SK-N-SH (cell line): Measurements from ENCODE around the gene MPV17L2. TPM values are rescaled to one million over a fixed set of nuclear protein-coding genes. Genes with fewer than 3 reads are reported as not detected.

Experiments used
- CTCF ChIA-PET: fragments of 300-600, 350-600 bp; formaldehyde crosslinking; extraction: SDS; loops from one replicate; lab custom pipeline; 2021; lab: Yijun Ruan, JAX
- POLR2A ChIA-PET: fragments of 350-600 bp; sonication (Branson Sonifier 250); formaldehyde crosslinking; extraction: SDS; loops from one replicate; lab custom pipeline; 2020; ENCODE audit warnings: antibody characterized with exemption, inconsistent platforms; lab: Yijun Ruan, JAX
- DNase-seq: peaks from one replicate; pipeline ENCODE4 v3.0.0; 2012
- H2AFZ ChIP-seq: fragments of 200-600 bp; sonication (generic); 2 replicates; pipeline ENCODE4 v1.8.1; 2016; ENCODE audit warnings: antibody characterized with exemption, mild to moderate bottlenecking, low read depth
- H3F3A ChIP-seq: fragments of 200-600 bp; sonication (generic); replicated peaks from 2 replicates; pipeline ENCODE3; 2016; ENCODE audit warnings: antibody characterized with exemption, mild to moderate bottlenecking; ENCODE audit not compliant: insufficient read depth
- H3K27ac ChIP-seq, 2 experiments: fragments of 200-500 bp in 1 of 2; fragments of 200-600 bp in 1 of 2; sonication (Bioruptor generic) in 1 of 2; sonication (generic), shearing (Covaris generic) in 1 of 2; 2 replicates each; pipeline versions ENCODE4 v1.5.1 to v1.6.1; 2014 to 2016; ENCODE audit warnings: low read depth in 2 of 2, inconsistent platforms in 1 of 2, low read length in 1 of 2, mild to moderate bottlenecking in 1 of 2, mixed read lengths in 1 of 2
- H3K27me3 ChIP-seq: fragments of 200-600 bp; sonication (generic), shearing (Covaris generic); 2 replicates; pipeline ENCODE4 v1.6.1; 2016; ENCODE audit warnings: mixed run types; ENCODE audit not compliant: insufficient read depth
- H3K36me3 ChIP-seq, 2 experiments: fragments of 200-500 bp in 1 of 2; fragments of 200-600 bp in 1 of 2; sonication (Bioruptor generic) in 1 of 2; sonication (generic) in 1 of 2; replicated peaks in 1 of 2; 2 replicates each; pipeline versions ENCODE3 to v1.5.1; 2014 to 2016; ENCODE audit warnings: low read length in 1 of 2, mild to moderate bottlenecking in 1 of 2; ENCODE audit not compliant: insufficient read depth in 2 of 2, control insufficient read depth in 1 of 2
- H3K4me1 ChIP-seq, 2 experiments: fragments of 200-500 bp in 1 of 2; fragments of 200-600 bp in 1 of 2; sonication (Bioruptor generic) in 1 of 2; sonication (generic), shearing (Covaris generic) in 1 of 2; 2 replicates each; pipeline versions ENCODE4 v1.5.1 to v1.6.1; 2014 to 2016; ENCODE audit warnings: low read depth in 1 of 2, low read length in 1 of 2, mixed run types in 1 of 2; ENCODE audit not compliant: insufficient read depth in 2 of 2, control insufficient read depth in 1 of 2
- H3K4me2 ChIP-seq: fragments of 200-600 bp; sonication (generic), shearing (Covaris generic); 2 replicates; pipeline ENCODE4 v1.6.1; 2017; ENCODE audit warnings: mixed run types
- H3K4me3 ChIP-seq, 2 experiments: fragments of 200-500 bp in 1 of 2; fragments of 200-600 bp in 1 of 2; sonication (Bioruptor generic) in 1 of 2; sonication (generic), shearing (Covaris generic) in 1 of 2; 2 replicates each; pipeline versions ENCODE4 v1.5.1 to v1.8.1; 2014 to 2016; ENCODE audit warnings: low read depth in 2 of 2, inconsistent platforms in 1 of 2, low read length in 1 of 2, mild to moderate bottlenecking in 1 of 2, mixed read lengths in 1 of 2, moderate library complexity in 1 of 2
- H3K79me2 ChIP-seq: fragments of 200-600 bp; sonication (generic); 2 replicates; pipeline ENCODE4 v1.8.1; 2017; ENCODE audit warnings: mild to moderate bottlenecking; ENCODE audit not compliant: insufficient read depth
- H3K9ac ChIP-seq: fragments of 200-600 bp; sonication (generic); 2 replicates; pipeline ENCODE4 v1.6.1; 2017; ENCODE audit warnings: mixed run types
- H3K9me2 ChIP-seq: fragments of 200-600 bp; sonication (generic); 2 replicates; pipeline ENCODE4 v1.6.1; 2017; ENCODE audit warnings: mixed run types
- H3K9me3 ChIP-seq: fragments of 200-600 bp; sonication (generic); 2 replicates; pipeline ENCODE4 v1.6.1; 2017; ENCODE audit warnings: mixed run types, mild to moderate bottlenecking, moderate library complexity
- H4K20me1 ChIP-seq: fragments of 200-600 bp; sonication (generic); 2 replicates; pipeline ENCODE4 v1.6.1; 2017; ENCODE audit warnings: mild to moderate bottlenecking, mixed run types; ENCODE audit not compliant: insufficient read depth
- CHD2 ChIP-seq: fragments of 150-350 bp; IDR thresholded peaks from 2 replicates; pipeline ENCODE4 v1.6.1; 2018; ENCODE audit warnings: low read length; ENCODE audit not compliant: partially characterized antibody
- CTCF ChIP-seq: fragments of 200-600 bp; sonication (generic); IDR thresholded peaks from 2 replicates; pipeline ENCODE4 v1.6.1; 2017; ENCODE audit warnings: antibody characterized with exemption, mild to moderate bottlenecking, moderate library complexity
- FOXJ3 ChIP-seq: sonication (generic); formaldehyde crosslinking; IDR thresholded peaks from 2 replicates; pipeline ENCODE4 v1.5.1; 2020; ENCODE audit warnings: mild to moderate bottlenecking, missing genetic modification reagents
- GATA2 ChIP-seq: sonication (generic); formaldehyde crosslinking; IDR thresholded peaks from 2 replicates; pipeline ENCODE4 v1.5.0; 2020; ENCODE audit warnings: mild to moderate bottlenecking, missing genetic modification reagents
- JUND ChIP-seq: IDR thresholded peaks from 2 replicates; pipeline ENCODE4 v1.4.0; 2012
- MAX ChIP-seq: IDR thresholded peaks from 2 replicates; pipeline ENCODE4 v1.4.0; 2012; ENCODE audit warnings: low read depth
- MEF2A ChIP-seq: IDR thresholded peaks from 2 replicates; pipeline ENCODE4 v1.4.0; 2012; ENCODE audit warnings: low read depth, borderline replicate concordance
- MXI1 ChIP-seq: IDR thresholded peaks from 2 replicates; pipeline ENCODE4 v1.6.1; 2012; ENCODE audit warnings: mild to moderate bottlenecking, low read depth, low read length, improper control_type of control experiment
- NRF1 ChIP-seq: IDR thresholded peaks from 2 replicates; pipeline ENCODE4 v1.6.1; 2012; ENCODE audit warnings: low read depth, mild to moderate bottlenecking, low read length
- RAD21 ChIP-seq: IDR thresholded peaks from 2 replicates; pipeline ENCODE4 v1.6.1; 2012; ENCODE audit warnings: mild to moderate bottlenecking, low read length
- REST ChIP-seq: IDR thresholded peaks from 2 replicates; pipeline ENCODE4 v1.6.1; 2012; ENCODE audit warnings: mild to moderate bottlenecking, low read depth, low read length, moderate library complexity
- RFX5 ChIP-seq: IDR thresholded peaks from 2 replicates; pipeline ENCODE4 v1.6.1; 2012; ENCODE audit warnings: mild to moderate bottlenecking, improper control_type of control experiment, low read length
- RXRA ChIP-seq: IDR thresholded peaks from 2 replicates; pipeline ENCODE4 v1.4.0; 2012; ENCODE audit warnings: low read depth, mild to moderate bottlenecking, borderline replicate concordance
- SIN3A ChIP-seq: IDR thresholded peaks from 2 replicates; pipeline ENCODE4 v1.6.1; 2012; ENCODE audit warnings: low read depth, mild to moderate bottlenecking, low read length, moderate library complexity, borderline replicate concordance
- SMC3 ChIP-seq: IDR thresholded peaks from 2 replicates; pipeline ENCODE4 v1.6.1; 2012; ENCODE audit warnings: low read depth, low read length, improper control_type of control experiment
- TCF12 ChIP-seq: IDR thresholded peaks from 2 replicates; pipeline ENCODE4 v1.4.0; 2012
- USF2 ChIP-seq: fragments of 150-350 bp; IDR thresholded peaks from 2 replicates; pipeline ENCODE4 v1.6.1; 2017; ENCODE audit warnings: antibody characterized with exemption, low read length, low read depth, borderline replicate concordance
- YY1 ChIP-seq: IDR thresholded peaks from 2 replicates; pipeline ENCODE4 v1.4.0; 2012; ENCODE audit warnings: low read depth, mild to moderate bottlenecking
- WGBS: methylation state at CpG from one replicate; pipeline ENCODE4 v1.1.6; 2017; ENCODE audit warnings: low lambda C conversion rate; 5-methylcytosine and 5-hydroxymethylcytosine counted together
- polyA plus RNA-seq, 3 experiments: library from polyadenylated mRNA; depleted of rRNA; stranded (reverse); fragments of >200 nt; gene quantifications; 2 replicates each; pipeline ENCODE4 v1.2.3, GENCODE V29; 2012
- TF ChIP-seq, protein P1 (sequence below): IDR thresholded peaks from 2 replicates; pipeline ENCODE4 v1.4.0; 2012; ENCODE audit warnings: low read depth, borderline replicate concordance

MPV17L2 gene
- polyA plus RNA-seq, 1 of the 3 experiments (the other 2 are of a cell fraction): 17.5 TPM

- H3K27ac ChIP-seq: no peak overlapping the region
- H3F3A ChIP-seq: peaks cover 5% of the 10 kb centered on the region
- no peaks in the 10 kb centered on the region for H3K27me3 ChIP-seq
- ChIA-PET CTCF (interaction anchor here (1.1 to 2.3 kb wide), 6 partner anchors 10 to 77 kb away, joined by 3 to 19 read pairs (median 8); partner anchors contain the start of gene MPV17L2), POLR2A (no interaction called here)
- no peaks in the 10 kb centered on the region for H4K20me1 ChIP-seq
- WGBS: no CpG with 5 or more reads among the region's 11 CpGs
- no peak for TF ChIP-seq CHD2
- no peak for TF ChIP-seq RAD21
- no peak for TF ChIP-seq REST
- TF ChIP-seq CTCF: no peak
- no peak for TF ChIP-seq RXRA
- TF ChIP-seq YY1: no peak
- no peak for TF ChIP-seq SMC3
- no peak for TF ChIP-seq NRF1
- no peak for TF ChIP-seq GATA2
- TF ChIP-seq, protein P1, sequence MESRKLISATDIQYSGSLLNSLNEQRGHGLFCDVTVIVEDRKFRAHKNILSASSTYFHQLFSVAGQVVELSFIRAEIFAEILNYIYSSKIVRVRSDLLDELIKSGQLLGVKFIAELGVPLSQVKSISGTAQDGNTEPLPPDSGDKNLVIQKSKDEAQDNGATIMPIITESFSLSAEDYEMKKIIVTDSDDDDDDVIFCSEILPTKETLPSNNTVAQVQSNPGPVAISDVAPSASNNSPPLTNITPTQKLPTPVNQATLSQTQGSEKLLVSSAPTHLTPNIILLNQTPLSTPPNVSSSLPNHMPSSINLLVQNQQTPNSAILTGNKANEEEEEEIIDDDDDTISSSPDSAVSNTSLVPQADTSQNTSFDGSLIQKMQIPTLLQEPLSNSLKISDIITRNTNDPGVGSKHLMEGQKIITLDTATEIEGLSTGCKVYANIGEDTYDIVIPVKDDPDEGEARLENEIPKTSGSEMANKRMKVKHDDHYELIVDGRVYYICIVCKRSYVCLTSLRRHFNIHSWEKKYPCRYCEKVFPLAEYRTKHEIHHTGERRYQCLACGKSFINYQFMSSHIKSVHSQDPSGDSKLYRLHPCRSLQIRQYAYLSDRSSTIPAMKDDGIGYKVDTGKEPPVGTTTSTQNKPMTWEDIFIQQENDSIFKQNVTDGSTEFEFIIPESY: no peak
- no peak for TF ChIP-seq RFX5
- no peak for TF ChIP-seq JUND
- no peak for TF ChIP-seq FOXJ3 (CRISPR knock-in tag)
- no peak for TF ChIP-seq USF2
- no peak for TF ChIP-seq TCF12
- no peak for TF ChIP-seq MAX
- no peak for TF ChIP-seq MEF2A
- TF ChIP-seq MXI1: no peak
- TF ChIP-seq SIN3A: no peak
- TF ChIP-seq, all 33 proteins: peak for 0
- H3K4me1 ChIP-seq: peaks cover 0 to 8% of the 10 kb centered on the region in 2 experiments; a peak in 1 of 4 replicates
- H3K36me3 ChIP-seq: no peaks in the 10 kb centered on the region
- no peak overlapping the region for H3K9ac ChIP-seq
- no peaks in the 10 kb centered on the region for H3K79me2 ChIP-seq
- no peak overlapping the region for H2AFZ ChIP-seq
- H3K4me2 ChIP-seq: no peak overlapping the region
- no peak for DNase-seq
- no peaks in the 10 kb centered on the region for H3K9me2 ChIP-seq
- no peaks in the 10 kb centered on the region for H3K9me3 ChIP-seq
- no peak overlapping the region for H3K4me3 ChIP-seq
Measured at GRCh38 chr19:18174983-18175382, 18.0 kb upstream of the MPV17L2 start.
